OCI-LY3 (cell line): Measurements from ENCODE around the gene MUC2.

Source experiments
- CTCF ChIP-seq: fragments of 200-600, 300-600 bp; sonication (generic); IDR thresholded peaks from 2 replicates; pipeline ENCODE4 v1.5.1; 2014; ENCODE audit warnings: antibody characterized with exemption, low read length, low read depth
- EZH2phosphoT487 ChIP-seq: fragments of 200-600 bp; shearing (Covaris generic); IDR thresholded peaks from 2 replicates; pipeline ENCODE4 v1.6.1; 2018; ENCODE audit warnings: antibody characterized with exemption, mixed run types, low read depth

GRCh38 chr11:1031121-1031899, 43.4 kb upstream of the MUC2 start:
- TF ChIP-seq EZH2phosphoT487 (no peak), CTCF (no peak)
